ENCODE data around the gene CTU2.
"Not testable (repeated sequence)": the region's sequence is repeated elsewhere in the genome, so short reads cannot be mapped to it uniquely, and the experiment has no call there.

Gene CTU2

GRCh38 chr16:88669493-88669892 is 36.8 kb upstream of the CTU2 start:
- ATAC-seq = not testable (repeated sequence)

GRCh38 chr16:88669980-88670379 is 36.3 kb upstream of the CTU2 start:
- no peak for TF ChIP-seq ISL1 (CRISPR knock-in tag; IDR thresholded peaks at IDR 0.05)
- TF ChIP-seq PATZ1 (CRISPR knock-in tag; IDR thresholded peaks at IDR 0.05; ENCODE audit: borderline replicate concordance) = no peak
- no peak for TF ChIP-seq ZNF70 (CRISPR knock-in tag; IDR thresholded peaks at IDR 0.05)
- no peak for TF ChIP-seq GLIS3 (CRISPR knock-in tag; IDR thresholded peaks at IDR 0.05)
- no peak for TF ChIP-seq ESRRG (CRISPR knock-in tag; IDR thresholded peaks at IDR 0.05)
- no peak for TF ChIP-seq TSHZ2 (CRISPR knock-in tag; IDR thresholded peaks at IDR 0.05)
- TF ChIP-seq CSRNP3 (CRISPR knock-in tag; IDR thresholded peaks at IDR 0.05) = no peak
- no peak for TF ChIP-seq ZC3H10 (CRISPR knock-in tag; IDR thresholded peaks at IDR 0.05)
- no peak for TF ChIP-seq CSDC2 (CRISPR knock-in tag; IDR thresholded peaks at IDR 0.05)
- TF ChIP-seq SNAI2 (CRISPR knock-in tag; IDR thresholded peaks at IDR 0.05) = no peak
- TF ChIP-seq PPARA (CRISPR knock-in tag; IDR thresholded peaks at IDR 0.05; ENCODE audit: borderline replicate concordance) = no peak
- no peak for TF ChIP-seq ARNTL (CRISPR knock-in tag; IDR thresholded peaks at IDR 0.05; ENCODE audit: borderline replicate concordance, low read depth)
- no peak for TF ChIP-seq ZFP30 (CRISPR knock-in tag; IDR thresholded peaks at IDR 0.05)
- no peak for TF ChIP-seq POU6F1 (CRISPR knock-in tag; IDR thresholded peaks at IDR 0.05; ENCODE audit: borderline replicate concordance, low read depth)
- no peak for ATAC-seq

GRCh38 chr16:88671806-88672205 is 34.5 kb upstream of the CTU2 start:
- ATAC-seq = no peak
- TF ChIP-seq TCF4 (CRISPR knock-in tag; IDR thresholded peaks at IDR 0.05; ENCODE audit: borderline replicate concordance) = no peak
- no peak for TF ChIP-seq CSRNP3 (CRISPR knock-in tag; IDR thresholded peaks at IDR 0.05)
- no peak for TF ChIP-seq PATZ1 (CRISPR knock-in tag; IDR thresholded peaks at IDR 0.05; ENCODE audit: borderline replicate concordance)
- no peak for TF ChIP-seq CSDC2 (CRISPR knock-in tag; IDR thresholded peaks at IDR 0.05)
- TF ChIP-seq TSHZ2 (CRISPR knock-in tag; IDR thresholded peaks at IDR 0.05) = no peak
- no peak for TF ChIP-seq GLIS3 (CRISPR knock-in tag; IDR thresholded peaks at IDR 0.05)
- no peak for TF ChIP-seq ZFP3 (CRISPR knock-in tag; IDR thresholded peaks at IDR 0.05)
- TF ChIP-seq SNAI2 (CRISPR knock-in tag; IDR thresholded peaks at IDR 0.05) = no peak
- TF ChIP-seq TOX (CRISPR knock-in tag; IDR thresholded peaks at IDR 0.05; ENCODE audit: borderline replicate concordance) = no peak
- TF ChIP-seq OSR1 (CRISPR knock-in tag; IDR thresholded peaks at IDR 0.05) = no peak
- TF ChIP-seq POU6F1 (CRISPR knock-in tag; IDR thresholded peaks at IDR 0.05; ENCODE audit: borderline replicate concordance, low read depth) = no peak
- TF ChIP-seq CREB5 (CRISPR knock-in tag; IDR thresholded peaks at IDR 0.05; ENCODE audit: low read depth) = no peak
- TF ChIP-seq BACH2 (CRISPR knock-in tag; IDR thresholded peaks at IDR 0.05; ENCODE audit: borderline replicate concordance) = no peak
- TF ChIP-seq ARNTL (CRISPR knock-in tag; IDR thresholded peaks at IDR 0.05; ENCODE audit: borderline replicate concordance, low read depth) = no peak
